GM18520 (cell line): ENCODE measurements around the gene SLC30A2.

ENCODE experiments used
- ATAC-seq: cut with Tn5 transposase; IDR thresholded peaks from one replicate; pipeline ENCODE4 v1.9.1; 2021; ENCODE audit not compliant: unreplicated experiment

Gene SLC30A2

GRCh38 chr1:25999041-25999800, 46.7 kb downstream of the SLC30A2 start:
- no peak for ATAC-seq

DNA sequence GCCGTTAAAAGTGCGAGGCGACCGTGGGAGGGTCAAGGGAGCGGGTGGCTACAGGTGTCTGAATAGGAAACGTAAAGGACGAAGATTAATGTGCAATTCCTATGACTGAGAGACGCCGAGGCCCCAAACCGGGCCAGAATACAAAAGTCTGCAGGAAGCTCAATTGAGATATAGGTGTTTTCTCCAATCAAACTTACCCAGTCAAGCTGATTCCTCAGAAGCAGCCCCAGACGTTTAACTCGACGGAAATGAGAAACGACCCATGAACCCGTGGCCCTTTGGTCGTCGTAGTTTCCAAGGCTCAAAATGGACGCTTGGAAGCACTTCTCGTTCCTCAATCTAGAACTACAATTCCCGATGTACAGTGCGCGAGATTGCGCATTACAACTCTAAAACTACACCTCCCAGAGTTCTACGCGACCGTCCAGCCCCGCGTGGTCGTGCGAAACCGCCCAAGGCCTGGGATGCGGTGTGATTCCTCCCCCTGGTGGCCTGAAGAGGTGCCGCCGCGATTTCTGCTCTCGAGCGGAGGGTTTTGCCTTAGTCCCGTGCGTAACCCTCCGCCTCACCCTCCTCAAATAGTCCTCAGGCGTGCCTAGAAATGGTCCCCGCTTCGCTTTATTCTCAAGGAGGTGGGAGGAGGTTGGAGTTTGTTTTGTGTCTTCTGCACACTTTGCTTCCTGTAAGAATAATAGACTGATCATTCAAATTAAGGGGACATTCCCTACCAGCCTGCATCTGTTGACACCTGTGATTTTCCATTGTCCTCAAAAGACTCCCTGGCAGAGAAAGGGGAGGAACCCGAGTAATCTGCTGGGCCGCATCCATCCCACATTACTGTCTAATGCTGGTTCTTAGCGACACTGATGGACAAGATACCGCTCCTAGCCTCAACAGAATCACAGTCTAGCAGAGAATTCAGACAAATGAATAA, 47.8 kb downstream of the SLC30A2 start, which contains the start of gene PAFAH2:
PAFAH2 (minus strand) TSS at position 236 of the 934 bp plus-strand sequence. CDS start 7,247 bp downstream, outside the sequence.
- ATAC-seq, result peak; percentile 95

- ATAC-seq, result no peak
Observed at GRCh38 chr1:25996966-25997827, 48.7 kb downstream of the SLC30A2 start.

DNA sequence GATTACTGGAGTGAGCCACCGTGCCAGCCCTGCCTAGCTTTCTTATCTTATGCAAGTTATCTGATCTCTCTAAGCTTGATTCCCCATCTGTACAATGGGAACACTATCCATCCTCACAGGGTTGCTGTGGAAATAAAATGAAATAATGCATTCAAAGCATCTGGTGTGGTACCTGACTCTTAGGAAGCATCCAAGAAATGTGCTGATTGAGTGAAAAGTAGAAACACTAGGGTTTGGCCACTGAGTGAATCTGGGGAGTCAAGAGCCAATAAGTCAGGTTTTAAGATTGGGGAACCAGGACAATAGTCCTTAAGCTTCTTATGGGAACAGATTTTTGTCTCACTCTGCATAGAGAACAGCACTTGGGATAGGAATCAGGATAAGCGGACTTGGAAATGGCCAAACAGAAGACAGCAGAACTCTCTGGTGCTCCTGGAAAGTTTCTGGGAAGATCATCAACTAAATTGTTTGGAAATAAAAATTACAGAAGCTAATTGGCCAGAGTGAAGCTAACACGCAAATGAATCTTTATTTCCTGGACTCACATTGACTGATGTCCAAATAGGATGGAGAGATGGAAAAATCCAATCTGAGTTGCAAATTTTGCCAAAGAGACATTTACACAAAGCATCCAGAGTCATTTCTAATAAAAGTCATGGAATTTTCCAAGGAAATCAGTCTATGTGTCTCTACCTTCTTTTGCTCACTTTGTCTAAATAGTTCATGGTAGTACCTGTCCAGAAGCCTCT, 51.3 kb downstream of the SLC30A2 start:
- no peak for ATAC-seq

- no peak for ATAC-seq
Observed at GRCh38 chr1:25993197-25993951, 52.5 kb downstream of the SLC30A2 start.

- ATAC-seq, result no peak
Observed at GRCh38 chr1:25992689-25993171, 53.2 kb downstream of the SLC30A2 start.

DNA sequence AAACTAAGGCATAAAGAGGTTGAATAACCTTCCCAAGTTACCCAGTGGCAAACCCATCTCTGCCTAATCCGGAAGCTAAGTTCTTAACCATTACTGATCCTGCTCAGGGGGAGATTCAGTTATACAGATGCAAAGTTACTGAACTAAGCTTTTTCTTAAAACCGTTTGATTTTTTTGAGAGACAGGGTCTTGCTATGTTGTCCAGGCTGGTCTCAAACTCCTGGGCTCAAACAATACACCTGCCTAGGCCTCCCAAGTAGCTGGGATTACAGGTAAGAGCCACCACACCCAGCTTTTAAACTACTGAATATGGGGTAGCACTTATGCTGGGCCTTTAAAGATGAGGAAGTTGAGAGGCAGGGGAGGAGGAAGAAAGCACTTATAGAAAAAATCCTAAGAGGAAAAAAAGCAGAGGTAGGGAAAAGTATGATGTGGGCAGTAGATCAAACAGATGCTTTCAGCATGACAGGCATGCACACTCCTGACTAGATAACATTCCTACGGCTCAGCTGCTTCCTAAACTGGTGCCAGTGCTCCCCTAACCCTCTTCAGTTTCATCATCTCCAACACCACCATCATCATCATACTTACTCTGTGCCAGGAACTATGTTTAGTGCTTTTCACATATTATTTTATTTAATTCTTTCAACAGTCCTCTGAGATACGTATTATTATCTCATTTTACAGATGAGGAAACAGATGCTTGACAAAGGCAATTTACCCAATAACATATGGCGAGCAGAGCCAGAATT, 53.8 kb downstream of the SLC30A2 start:
- ATAC-seq, result no peak

- ATAC-seq, result no peak
Observed at GRCh38 chr1:25990702-25991395, 55.1 kb downstream of the SLC30A2 start.

DNA sequence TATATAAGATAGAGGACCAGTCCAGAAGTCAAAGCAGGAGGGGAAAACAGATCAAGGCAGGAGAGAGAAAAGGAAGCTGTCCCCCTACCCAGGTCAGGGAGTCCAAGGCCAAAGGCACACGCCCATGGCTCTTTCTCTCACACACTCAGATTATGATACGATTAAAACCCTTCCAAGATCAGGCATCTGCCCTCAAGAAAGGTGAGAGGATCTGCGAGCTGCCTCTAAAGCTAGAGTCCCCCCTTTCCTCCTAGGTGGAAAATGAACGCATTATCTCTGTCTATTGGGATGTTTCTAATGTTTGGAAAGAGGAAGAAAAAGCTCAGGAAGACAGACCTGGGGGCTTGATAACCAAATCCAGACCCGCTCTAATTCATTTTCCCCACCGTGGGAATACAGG, 55.7 kb downstream of the SLC30A2 start:
- ATAC-seq, result no peak

GRCh38 chr1:25989440-25990234, 56.3 kb downstream of the SLC30A2 start:
- no peak for ATAC-seq

DNA sequence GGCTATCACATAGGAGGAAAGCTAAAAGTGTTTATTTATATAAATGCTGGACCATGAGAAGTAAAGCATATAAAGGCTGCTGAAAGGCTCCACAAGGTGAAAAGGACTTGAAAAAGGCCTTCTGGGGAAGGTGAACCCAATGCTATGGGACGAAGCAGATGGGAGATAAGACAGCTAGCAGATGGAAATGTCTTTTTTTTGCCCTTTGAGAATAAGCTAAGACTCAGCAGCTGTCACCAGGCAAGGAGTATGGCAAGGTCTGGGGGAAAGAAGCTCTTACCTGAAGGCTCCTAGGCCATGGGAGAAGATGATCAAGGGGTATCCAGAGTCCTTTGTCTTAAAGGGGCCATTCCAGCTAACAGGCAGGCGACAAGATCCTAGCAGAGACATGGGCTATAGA, 58.0 kb downstream of the SLC30A2 start:
- no peak for ATAC-seq
